Measurements from ENCODE around the gene PET100.
"Not testable (repeated sequence)": the region's sequence is repeated elsewhere in the genome, so short reads cannot be mapped to it uniquely, and the experiment has no call there.

The PET100 gene

DNA sequence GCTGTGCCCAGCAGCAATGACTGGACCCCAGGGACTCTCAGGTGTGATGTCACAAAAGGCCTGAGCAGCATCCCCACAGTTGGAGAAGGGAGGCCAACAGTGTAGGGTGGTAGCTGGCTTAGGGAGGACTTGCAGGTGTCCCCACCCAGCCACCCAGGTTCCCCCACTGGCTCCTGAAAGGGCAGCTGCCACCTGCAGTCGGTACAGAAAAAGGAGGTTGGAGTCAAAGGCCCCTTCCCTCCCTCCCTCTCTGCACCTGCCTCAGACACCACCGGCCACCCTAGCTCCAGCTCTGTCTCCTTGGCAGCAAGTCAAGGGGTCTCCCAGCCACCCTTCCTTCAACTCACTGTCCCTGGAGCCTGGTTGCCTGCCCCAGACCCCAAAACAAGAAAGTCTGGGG lies 4.1 kb downstream of the PET100 start, which contains the start of gene PCP2:
PCP2 (minus strand) TSS at position 22 of the 400 bp plus-strand sequence. CDS start 262 bp downstream, outside the sequence.
- no peak for DNase-seq (ENCODE audit: low read depth)

DNA sequence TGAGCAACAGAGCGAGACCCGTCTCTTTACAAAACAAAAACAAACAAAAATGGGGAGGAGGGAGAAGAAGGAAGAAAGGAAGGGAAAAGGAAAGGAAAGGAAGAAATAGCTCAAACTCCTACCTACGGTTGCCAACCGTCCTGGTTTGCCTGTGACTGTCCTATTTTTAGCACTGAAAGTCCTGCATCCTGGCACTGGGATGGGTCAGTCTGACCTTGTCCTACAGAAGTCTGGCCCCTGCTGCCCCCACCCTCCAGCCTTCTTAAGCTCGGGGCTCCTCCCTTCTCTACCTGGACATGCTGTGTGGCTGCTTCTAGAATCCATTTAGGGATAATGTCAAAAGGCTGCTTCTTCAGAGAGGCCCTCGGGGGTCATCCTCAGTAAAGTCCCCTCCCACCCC lies 6.1 kb downstream of the PET100 start:
- DNase-seq (ENCODE audit: low read depth), result no peak

DNA sequence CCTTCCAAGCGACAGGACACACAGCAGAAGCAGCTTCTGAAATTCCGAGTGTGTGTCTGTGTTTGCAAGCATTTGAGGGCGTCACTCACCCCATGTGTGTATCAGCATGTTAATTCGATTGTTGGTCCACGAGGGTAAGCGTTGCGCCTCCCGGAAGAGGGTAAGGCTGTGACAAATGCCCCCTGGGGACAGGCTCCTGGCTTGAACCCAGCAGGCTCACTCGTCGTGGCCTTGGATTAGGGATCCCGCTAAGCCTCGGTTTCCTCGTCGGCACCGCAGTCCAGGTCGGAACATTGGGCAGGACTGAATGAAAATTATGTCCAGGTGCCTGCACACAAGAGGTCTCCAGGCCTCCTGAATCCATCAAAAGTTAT lies 6.7 kb downstream of the PET100 start:
- no peak for DNase-seq (ENCODE audit: low read depth)

DNA sequence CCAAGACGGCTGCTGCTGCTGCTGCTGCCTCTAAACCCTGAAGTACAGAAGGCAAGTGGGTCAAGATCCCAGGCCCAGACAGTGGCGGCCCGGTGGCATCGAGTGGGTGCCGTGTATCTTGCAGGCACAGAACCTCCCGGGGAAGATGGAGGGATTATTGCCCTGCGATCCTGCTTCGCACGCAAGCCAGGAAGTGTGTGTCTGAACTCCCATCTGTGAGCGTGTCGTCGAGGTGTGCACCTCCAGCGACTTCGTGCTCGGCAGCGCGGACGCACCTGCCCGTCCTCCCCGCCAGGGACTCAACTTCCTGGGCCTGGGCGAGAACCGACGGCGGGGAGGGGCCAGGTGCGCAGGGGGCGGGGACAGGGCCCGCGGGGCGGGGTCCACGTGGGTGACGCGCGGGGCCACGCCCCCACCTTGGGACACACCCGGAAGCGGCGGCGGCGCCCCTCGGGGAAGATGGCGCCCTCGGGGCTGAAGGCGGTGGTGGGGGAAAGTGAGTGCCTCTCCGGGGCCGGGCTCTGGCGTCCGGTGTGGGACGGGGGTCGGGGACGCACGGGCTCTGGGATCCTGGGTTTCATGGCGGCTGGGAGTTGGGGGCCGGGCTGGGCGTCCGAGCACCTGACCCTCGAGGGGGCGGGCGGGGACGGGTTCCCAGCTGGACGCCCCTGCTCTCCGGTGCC lies 7.2 kb downstream of the PET100 start, which contains the start of gene STXBP2:
STXBP2 (plus strand) TSS at position 420 of the 683 bp plus-strand sequence; CDS start at position 460, 40 bp downstream.
- DNase-seq (ENCODE audit: low read depth), result peak; percentile 82

DNA sequence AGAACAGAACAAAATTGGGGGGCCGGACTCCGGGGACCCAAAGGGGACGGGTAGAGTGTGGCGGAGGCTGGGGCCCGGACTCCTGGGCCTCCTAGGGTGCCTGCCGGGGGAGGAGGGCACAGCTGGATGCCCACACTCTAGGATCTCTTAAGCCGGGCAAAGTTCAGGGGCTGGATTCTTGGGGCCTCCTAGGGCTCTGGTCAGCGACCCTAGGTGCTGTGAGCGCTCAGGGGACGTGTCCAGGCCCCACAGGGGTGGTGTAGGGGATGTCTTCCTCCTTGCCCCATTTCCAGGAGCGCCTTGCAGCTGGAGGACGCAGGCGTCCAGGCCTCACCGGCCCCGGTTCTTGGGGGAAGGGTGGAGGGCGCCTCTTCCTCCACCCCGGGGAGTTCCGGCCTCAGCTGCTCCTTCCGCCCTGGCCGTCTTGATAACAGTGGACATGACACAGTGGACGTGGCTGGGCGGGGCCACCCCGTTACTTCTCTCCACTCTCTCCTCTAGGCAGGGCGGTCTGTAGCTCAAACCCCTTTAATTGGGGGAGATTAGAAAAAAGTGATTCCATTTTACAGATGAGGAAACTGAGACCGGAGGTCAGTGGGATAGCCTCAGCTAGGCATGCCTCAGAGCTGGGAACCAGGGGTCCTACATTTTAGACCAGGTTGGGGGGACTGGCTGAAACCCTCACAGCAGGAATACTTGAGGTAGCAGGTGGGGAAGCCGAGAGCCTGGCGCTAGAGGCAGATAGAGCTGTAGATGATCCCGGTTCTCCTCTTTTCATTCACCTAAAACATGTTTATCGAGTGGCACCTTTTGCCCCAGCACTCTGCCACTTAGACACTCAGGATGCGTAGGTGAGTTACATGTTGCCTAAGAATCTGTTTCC lies 8.0 kb downstream of the PET100 start:
- DNase-seq (ENCODE audit: low read depth), result no peak

DNA sequence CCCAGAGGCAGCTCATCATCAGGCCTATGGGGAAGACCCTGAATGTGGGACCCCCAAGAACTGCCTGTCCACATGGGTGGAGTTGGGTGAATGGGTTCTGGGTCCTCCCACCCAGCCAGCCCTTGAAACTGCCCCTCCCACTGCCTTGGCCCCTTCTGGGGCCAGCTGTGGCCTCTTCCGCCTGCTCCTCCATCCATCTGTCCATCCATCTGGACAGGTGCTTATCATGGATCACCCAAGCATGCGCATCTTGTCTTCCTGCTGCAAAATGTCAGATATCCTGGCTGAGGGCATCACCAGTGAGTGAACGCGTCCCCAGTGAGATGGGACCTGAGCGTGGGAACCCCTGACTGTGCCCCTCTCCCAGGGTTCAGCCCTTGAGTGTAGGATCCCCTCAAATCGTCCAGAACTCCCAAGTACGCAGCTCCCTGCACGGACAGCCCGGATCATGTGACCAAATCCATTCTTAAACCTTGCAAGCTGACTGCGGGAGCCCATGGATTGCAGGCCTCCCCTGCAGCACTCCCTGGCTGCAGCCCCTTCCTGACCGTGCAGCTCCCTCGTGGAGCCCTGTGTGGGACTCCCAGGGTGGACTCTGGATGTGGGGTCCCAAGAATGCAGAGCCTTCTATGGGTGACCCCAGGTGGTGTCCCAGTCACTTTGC lies 9.3 kb downstream of the PET100 start:
- DNase-seq (ENCODE audit: low read depth), result no peak

DNA sequence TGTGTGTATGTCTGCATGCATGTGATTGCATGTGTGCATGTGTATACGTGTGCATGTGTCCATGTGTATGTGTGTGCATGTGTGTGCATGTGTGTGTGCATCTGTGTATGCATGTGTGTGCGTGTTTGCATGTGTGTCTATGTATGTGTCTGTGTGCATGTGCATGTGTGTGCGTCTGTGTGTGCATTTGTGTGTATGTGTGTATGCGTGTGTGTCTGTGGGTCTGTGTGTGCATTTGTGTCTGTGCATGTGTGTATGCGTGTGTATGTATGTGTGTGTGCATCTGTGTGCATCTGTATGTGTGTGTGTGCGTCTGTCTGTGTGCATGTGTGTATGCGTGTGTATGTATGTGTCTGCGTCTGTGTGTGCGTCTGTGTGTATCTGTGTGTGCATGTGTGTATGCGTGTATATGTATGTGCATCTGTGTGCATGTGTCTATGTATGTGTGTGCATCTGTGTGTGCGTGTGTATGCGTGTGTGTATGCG lies 10.3 kb downstream of the PET100 start:
- DNase-seq (ENCODE audit: low read depth), result no peak

DNA sequence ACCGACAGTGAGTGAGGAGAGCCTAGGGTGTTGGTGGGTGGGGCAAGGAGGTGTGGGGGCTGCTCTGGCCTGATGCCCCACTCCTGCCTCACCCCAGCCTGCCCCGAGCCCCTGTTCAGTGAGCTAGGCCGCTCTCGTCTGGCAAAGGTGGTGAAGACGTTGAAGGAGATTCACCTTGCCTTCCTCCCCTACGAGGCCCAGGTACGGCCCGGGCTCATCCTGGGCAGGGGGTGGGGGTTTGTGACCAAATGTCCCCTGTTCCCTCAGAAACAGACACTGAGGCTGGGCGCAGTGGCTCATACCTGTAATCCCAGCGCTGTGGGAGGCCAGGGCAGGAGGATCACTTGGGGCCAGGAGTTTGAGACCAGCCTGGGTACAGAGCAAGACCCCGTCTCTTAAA lies 11.2 kb downstream of the PET100 start:
- DNase-seq (ENCODE audit: low read depth), result no peak

DNA sequence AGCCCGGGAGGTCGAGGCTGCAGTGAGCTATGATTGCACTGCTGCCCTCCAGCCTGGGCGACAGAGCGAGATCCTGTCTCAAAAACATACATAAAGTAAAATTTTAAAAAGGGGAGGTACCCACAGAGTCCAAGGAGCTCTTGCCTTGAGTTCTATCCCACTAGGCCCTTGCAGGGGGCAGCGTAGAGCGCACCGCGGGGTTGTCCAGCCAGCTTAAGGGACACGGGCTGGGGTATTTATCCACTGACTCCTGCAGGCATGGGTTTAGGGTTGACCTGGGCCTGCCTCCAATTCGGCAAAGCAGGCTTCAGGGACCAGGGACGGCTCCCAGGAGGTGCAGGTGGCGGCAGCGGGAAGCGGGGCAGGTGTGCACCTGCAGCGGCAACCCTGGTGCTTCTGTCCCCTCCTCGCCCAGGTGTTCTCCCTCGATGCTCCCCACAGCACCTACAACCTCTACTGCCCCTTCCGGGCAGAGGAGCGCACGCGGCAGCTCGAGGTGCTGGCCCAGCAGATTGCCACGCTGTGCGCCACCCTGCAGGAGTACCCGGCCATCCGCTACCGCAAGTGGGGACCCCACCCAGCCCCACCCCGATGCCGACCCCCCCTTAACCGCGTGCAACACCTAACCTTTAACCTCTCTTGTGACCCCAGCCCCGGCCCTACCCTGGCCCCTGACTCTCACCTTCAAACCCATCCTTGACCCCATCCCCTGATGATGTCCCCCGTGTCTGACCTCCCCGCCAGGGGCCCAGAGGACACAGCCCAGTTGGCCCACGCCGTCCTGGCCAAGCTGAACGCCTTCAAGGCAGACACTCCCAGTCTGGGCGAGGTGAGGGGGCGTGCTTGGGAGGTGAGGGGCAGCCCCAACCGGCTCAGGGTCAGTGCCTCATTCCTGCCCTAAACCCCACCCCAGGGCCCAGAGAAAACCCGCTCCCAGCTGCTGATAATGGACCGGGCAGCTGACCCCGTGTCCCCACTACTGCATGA lies 12.0 kb downstream of the PET100 start:
- DNase-seq (ENCODE audit: low read depth), result no peak

DNA sequence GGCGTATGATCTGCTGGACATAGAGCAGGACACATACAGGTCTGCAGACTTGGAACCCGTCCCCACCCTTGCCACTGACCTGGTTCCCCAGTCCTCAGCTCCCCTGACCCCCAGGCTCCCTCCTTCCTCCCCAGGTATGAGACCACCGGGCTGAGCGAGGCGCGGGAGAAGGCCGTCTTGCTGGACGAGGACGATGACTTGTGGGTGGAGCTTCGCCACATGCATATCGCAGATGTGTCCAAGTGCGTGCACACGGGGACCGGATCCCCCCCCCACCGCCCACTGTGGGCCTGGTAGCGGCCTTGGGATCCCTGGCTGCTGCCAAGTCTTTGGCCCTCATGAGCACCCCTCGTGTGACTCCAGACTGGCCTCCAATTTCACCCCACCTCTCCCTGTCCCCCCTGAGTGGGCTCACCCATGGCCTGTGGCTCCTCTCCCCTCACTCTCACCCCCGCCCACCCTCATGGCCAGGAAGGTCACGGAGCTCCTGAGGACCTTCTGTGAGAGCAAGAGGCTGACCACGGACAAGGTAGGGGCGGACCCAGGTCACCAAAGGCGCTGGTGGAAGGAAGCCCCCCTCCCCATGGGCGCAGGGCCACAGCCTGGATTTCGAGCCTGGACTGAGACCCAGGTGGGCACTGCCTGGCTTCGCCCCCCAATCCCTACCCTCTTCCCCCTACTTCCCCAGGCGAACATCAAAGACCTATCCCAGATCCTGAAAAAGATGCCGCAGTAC lies 12.9 kb downstream of the PET100 start:
- no peak for DNase-seq (ENCODE audit: low read depth)

DNA sequence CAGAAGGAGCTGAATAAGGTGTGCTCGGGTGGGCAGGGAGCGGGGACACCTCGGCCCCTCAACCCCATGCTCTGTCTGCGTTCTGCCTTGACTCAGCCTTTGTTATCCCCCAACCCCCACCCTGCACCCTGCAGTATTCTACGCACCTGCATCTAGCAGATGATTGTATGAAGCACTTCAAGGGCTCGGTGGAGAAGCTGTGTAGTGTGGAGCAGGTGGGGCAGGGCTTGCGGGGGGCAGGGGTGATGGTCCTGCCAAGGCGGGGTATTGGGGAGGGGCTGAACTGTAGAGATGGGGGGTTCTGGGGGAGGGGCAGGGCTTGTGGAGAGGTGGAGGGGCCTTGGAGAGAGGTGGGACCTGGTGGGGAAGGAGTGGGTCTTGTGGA lies 13.4 kb downstream of the PET100 start:
- DNase-seq (ENCODE audit: low read depth), result no peak

DNA sequence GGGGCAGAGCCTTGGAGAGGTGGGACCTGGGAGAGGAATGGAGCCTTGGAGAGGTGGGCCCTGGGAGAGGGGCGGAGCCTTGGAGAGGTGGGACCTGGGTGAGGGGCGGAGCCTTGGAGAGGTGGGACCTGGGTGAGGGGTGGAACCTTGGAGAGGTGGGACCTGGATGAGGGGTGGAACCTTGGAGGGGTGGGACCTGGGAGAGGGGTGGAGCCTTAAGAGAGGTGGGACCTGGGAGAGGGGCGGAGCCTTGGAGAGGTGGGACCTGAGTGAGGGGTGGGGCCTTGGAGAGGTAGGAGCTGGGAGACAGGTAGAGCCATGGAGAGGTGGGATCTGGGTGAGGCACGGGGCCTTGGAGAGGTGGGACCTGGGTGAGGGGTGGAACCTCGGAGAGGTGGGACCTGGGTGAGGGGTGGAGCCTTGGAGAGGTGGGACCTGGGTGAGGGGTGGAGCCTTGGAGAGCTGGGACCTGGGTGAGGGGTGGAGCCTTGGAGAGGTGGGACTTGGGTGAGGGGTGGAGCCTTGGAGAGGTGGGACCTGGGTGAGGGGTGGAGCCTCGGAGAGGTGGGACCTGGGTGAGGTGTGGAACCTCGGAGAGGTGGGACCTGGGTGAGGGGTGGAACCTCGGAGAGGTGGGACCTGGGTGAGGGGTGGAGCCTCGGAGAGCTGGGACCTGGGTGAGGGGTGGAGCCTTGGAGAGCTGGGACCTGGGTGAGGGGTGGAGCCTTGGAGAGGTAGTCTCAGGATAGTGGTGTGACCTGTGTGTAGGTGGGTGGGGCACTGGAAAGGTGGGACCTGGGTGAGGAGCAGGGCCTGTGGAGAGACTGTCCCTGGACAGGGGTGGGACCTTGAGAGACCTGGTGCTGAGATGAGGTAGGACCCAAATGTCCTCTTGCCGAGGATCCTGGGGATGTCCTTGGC lies 14.3 kb downstream of the PET100 start:
- not testable (repeated sequence) for DNase-seq (ENCODE audit: low read depth)

DNA sequence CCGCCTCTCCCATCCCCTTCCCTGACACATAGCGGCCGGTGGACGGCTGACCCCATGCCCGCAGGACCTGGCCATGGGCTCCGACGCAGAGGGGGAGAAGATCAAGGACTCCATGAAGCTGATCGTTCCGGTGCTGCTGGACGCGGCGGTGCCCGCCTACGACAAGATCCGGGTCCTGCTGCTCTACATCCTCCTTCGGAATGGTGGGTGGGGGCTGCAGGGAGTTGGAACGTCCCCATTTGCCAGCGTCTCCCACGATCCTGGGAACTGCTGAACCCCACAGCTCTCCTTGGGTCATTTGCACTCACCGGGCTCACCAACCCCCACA lies 14.9 kb downstream of the PET100 start:
- DNase-seq (ENCODE audit: low read depth), result no peak

DNA sequence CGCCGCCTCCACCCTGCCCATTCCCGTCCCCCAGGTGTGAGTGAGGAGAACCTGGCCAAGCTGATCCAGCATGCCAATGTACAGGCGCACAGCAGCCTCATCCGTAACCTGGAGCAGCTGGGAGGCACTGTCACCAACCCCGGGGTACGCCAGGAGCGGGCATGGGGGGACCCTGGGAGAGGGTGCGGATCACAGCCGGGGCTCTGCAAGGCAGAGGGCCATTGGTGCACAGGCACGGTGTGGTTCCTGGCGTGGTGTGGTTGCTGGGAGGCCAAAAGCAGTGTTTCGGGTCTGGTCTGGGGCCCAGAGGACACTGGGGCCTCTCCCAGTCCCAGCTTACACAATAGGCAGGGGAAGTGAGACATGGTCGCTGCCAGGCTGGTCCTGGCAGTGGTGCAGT lies 15.6 kb downstream of the PET100 start:
- DNase-seq (ENCODE audit: low read depth), result no peak

DNA sequence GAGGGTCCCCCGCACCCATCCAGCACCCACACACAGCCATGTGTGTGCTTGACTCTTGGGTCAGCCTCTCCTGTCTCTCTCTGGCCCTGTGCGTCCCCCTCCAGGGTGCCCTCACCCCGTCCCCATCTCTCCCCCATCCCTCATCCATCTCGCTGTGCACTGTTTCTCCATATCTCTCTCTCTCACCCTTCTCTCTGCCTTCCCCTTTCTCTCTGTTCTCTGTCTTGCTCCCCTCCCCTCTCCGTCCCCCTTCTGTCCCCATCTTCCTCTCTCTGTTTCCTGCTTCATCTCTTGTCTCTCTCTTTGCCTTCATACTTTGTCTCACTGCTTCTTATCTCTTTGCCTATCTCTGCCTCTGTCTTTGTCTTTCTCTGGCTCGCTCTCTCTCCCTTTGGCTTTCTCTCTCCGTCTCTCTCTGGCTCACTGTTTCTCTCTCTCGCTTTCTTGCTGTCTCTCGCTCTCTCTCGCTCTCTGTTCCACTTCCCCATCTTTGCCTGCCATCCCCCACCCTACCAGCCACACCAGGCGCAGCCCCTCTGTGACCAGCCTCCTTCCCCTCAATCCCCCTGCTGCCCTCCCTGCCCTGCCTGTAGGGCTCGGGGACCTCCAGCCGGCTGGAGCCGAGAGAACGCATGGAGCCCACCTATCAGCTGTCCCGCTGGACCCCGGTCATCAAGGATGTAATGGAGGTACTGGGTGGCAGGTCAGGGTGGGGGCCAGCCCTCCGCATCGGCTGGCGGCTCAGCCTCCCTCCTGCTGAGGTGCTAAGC lies 16.2 kb downstream of the PET100 start:
- no peak for DNase-seq (ENCODE audit: low read depth)

DNA sequence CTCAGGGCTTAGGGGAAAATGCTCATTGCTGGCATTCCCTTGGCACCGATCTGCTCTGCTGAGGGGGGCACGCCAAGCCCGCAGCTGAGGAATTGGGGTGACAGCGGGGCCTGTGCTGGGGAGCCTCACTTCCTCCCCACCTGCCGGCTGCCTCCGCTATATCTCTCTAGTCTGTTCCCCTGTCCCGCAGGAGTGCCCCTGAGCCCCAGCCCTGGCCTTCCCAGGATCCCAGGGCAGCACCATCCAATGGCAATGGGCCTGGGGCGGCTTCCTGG lies 16.8 kb downstream of the PET100 start:
- DNase-seq (ENCODE audit: low read depth), result no peak

DNA sequence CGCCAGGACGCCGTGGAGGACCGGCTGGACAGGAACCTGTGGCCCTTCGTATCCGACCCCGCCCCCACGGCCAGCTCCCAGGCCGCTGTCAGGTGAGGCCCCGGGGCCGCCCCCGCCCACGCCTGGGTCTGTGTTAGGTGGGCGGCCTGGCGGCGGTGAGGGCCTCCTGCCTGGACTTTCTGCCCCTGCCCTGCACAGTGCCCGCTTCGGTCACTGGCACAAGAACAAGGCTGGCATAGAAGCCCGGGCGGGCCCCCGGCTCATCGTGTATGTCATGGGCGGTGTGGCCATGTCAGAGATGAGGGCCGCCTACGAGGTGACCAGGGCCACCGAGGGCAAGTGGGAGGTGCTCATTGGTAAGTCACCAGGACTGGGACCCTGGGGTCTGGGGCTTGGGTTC lies 17.6 kb downstream of the PET100 start:
- no peak for DNase-seq (ENCODE audit: low read depth)

DNA sequence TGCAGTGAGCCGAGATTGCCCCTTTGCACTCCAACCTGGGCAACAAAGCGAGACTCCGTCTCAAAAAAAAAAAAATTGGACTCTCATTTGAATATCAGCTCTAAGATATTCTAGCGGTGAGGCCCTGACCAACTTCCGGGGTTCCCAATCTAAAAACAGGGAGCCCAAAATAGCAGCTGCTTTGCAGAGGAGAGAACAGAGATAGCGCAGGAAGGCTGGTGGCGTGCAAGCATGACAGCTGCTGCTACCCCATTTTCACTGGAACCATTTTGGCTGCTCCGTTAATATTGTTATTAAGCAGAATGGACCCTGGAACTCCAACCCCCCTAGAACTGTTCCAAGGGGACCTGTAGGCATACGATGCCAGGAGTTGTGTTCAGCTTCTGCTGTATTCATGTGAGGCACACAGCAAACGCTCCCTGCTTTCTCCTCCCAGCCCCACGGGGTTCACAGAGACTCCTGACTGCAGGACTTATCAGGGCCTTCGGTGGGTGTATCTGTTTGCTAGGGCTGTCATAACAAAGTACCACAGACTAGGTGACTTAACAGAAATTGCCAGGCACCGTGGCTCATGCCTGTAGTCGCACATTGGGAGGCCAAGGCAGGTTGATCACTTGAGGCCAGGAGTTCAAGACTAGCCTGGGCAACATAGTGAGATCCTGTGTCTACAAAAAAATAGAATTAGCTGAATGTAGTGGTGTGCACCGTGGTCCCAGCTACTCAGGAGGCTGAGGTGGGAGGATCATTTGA lies 18.8 kb downstream of the PET100 start:
- no peak for DNase-seq (ENCODE audit: low read depth)

DNA sequence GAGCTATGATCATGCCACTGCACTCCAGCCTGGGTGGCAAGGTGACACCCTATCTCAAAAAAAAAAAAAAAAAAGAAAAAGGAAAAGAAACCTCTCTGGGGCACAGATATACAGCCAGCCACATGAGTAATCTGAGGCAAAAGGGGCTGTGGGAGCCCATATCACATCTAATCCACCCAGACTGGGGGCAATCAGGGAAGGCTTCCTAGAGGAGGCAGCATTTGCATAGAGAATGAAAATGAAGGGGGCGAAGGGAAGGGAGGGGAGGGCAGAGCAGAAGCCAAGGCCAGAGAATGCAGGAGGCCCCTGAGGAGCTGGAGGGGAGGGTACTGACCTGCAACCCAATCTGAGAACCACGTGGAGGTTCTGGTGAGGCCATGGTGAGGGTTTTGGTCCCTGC lies 20.6 kb downstream of the PET100 start:
- DNase-seq (ENCODE audit: low read depth), result no peak
